Smooth muscle cell (in vitro differentiated cells): ENCODE measurements around the gene BCAP31. TPM values are rescaled to one million over a fixed set of nuclear protein-coding genes. Genes with fewer than 3 reads are reported as not detected.
"Not testable (repeated sequence)": the region's sequence is repeated elsewhere in the genome, so short reads cannot be mapped to it uniquely, and the experiment has no call there.

ENCODE experiments used
- DNase-seq: peaks from one replicate; lab custom pipeline; 2025; ENCODE audit not compliant: unreplicated experiment; lab: John Stamatoyannopoulos, UW
- H2AFZ ChIP-seq: fragments of 200-600 bp; sonication (generic); 2 replicates; pipeline ENCODE4 v1.6.0; 2016; ENCODE audit warnings: antibody characterized with exemption, low read depth, mild to moderate bottlenecking
- H3F3A ChIP-seq: fragments of 200-600 bp; sonication (generic); 2 replicates; pipeline ENCODE4 v1.6.0; 2017; ENCODE audit warnings: antibody characterized with exemption, low read depth
- H3K27ac ChIP-seq: fragments of 200-600 bp; sonication (generic); 2 replicates; pipeline ENCODE4 v1.5.1; 2016; ENCODE audit warnings: low read depth, mild to moderate bottlenecking
- H3K27me3 ChIP-seq: fragments of 200-600 bp; sonication (generic); 2 replicates; pipeline ENCODE4 v1.6.1; 2016; ENCODE audit warnings: low read depth, mild to moderate bottlenecking
- H3K36me3 ChIP-seq: fragments of 200-600 bp; sonication (generic); 2 replicates; pipeline ENCODE4 v1.5.1; 2016; ENCODE audit warnings: low read depth
- H3K4me1 ChIP-seq: fragments of 200-600 bp; sonication (generic); 2 replicates; pipeline ENCODE4 v1.5.1; 2016; ENCODE audit warnings: low read depth
- H3K4me2 ChIP-seq: fragments of 200-600 bp; sonication (generic); 2 replicates; pipeline ENCODE4 v1.6.0; 2016; ENCODE audit warnings: mild to moderate bottlenecking
- H3K4me3 ChIP-seq: fragments of 200-600 bp; sonication (generic); 2 replicates; pipeline ENCODE4 v1.5.1; 2016; ENCODE audit warnings: mild to moderate bottlenecking
- H3K79me2 ChIP-seq: fragments of 200-600 bp; sonication (generic); 2 replicates; pipeline ENCODE4 v1.6.0; 2016; ENCODE audit warnings: low read depth, mild to moderate bottlenecking
- H3K9ac ChIP-seq: fragments of 200-600 bp; sonication (generic); 2 replicates; pipeline ENCODE4 v1.6.0; 2016; ENCODE audit warnings: low read depth
- H3K9me3 ChIP-seq: fragments of 200-600 bp; sonication (generic); replicated peaks from 2 replicates; pipeline ENCODE4 v1.5.1; 2016; ENCODE audit warnings: low read depth
- H4K20me1 ChIP-seq: fragments of 200-600 bp; sonication (generic); 2 replicates; pipeline ENCODE4 v1.6.0; 2016; ENCODE audit warnings: low read depth
- CTCF ChIP-seq: fragments of 200-600 bp; sonication (generic); IDR thresholded peaks from 2 replicates; pipeline ENCODE4 v1.5.1; 2017; ENCODE audit warnings: borderline replicate concordance, mild to moderate bottlenecking, antibody characterized with exemption; ENCODE audit not compliant: insufficient read depth, poor library complexity, severe bottlenecking
- WGBS: methylation state at CpG from one replicate; pipeline ENCODE4 v1.1.7; 2016; ENCODE audit warnings: low lambda C conversion rate; 5-methylcytosine and 5-hydroxymethylcytosine counted together
- polyA plus RNA-seq: library from polyadenylated mRNA; unstranded; fragments of >200 nt; fragmentation: Nextera tagmentation; extraction: Ambion mirVana; gene quantifications from 2 replicates; pipeline ENCODE4 v1.2.1, GENCODE V29; 2016
- total RNA-seq: library from RNA; depleted of rRNA; stranded (reverse); fragments of >200 nt; gene quantifications from 2 replicates; pipeline ENCODE4 v1.2.3, GENCODE V29; 2014

The BCAP31 gene
- total and polyA plus RNA-seq, 2 experiments from 2014 or later, result 139 to 207 TPM

GRCh38 chrX:153697924-153698865, 26.0 kb downstream of the BCAP31 start:
- no peak overlapping the region for H3K9ac ChIP-seq
- no peak overlapping the region for H3K4me3 ChIP-seq
- no peaks in the 10 kb centered on the region for H3K27me3 ChIP-seq
- no peaks in the 10 kb centered on the region for H3K79me2 ChIP-seq
- 92% methylated on average over 16 of the region's 16 CpGs for WGBS
- no peaks in the 10 kb centered on the region for H3K9me3 ChIP-seq
- no peak overlapping the region for H2AFZ ChIP-seq
- H3K4me2 ChIP-seq, result no peak overlapping the region
- DNase-seq, result no peak
- H3K27ac ChIP-seq, result no peak overlapping the region
- H3K4me1 ChIP-seq, result no peaks in the 10 kb centered on the region
- no peaks in the 10 kb centered on the region for H3F3A ChIP-seq
- H3K36me3 ChIP-seq, result no peaks in the 10 kb centered on the region
- TF ChIP-seq CTCF, result no peak
- no peaks in the 10 kb centered on the region for H4K20me1 ChIP-seq

GRCh38 chrX:153696986-153697722, 27.0 kb downstream of the BCAP31 start:
- H3K27me3 ChIP-seq, H2AFZ ChIP-seq, H3K79me2 ChIP-seq, H3K36me3 ChIP-seq, H3K9ac ChIP-seq, H3K4me2 ChIP-seq, H3K4me3 ChIP-seq, H3K4me1 ChIP-seq, DNase-seq, H3K27ac ChIP-seq, H4K20me1 ChIP-seq, H3K9me3 ChIP-seq, H3F3A ChIP-seq: not testable (repeated sequence)
- WGBS, result 92% methylated on average over 16 of the region's 16 CpGs

- not testable (repeated sequence) for H3K79me2 ChIP-seq, H3K4me1 ChIP-seq, H3K4me2 ChIP-seq
These were observed 27.6 kb downstream of the BCAP31 start for GRCh38 chrX:153696538-153696937.

GRCh38 chrX:153696100-153696499, 28.1 kb downstream of the BCAP31 start:
- Histone ChIP-seq H3F3A (no peaks in the 10 kb centered on the region), H4K20me1 (peaks cover 10% of the 10 kb centered on the region), H3K9ac (no peak overlapping the region), H3K27ac (no peak overlapping the region), H3K4me3 (no peak overlapping the region), H3K79me2 (no peaks in the 10 kb centered on the region), H3K9me3 (no peaks in the 10 kb centered on the region), H2AFZ (no peak overlapping the region), H3K4me1 (no peaks in the 10 kb centered on the region), H3K27me3 (no peaks in the 10 kb centered on the region), H3K36me3 (no peaks in the 10 kb centered on the region), H3K4me2 (no peak overlapping the region)
- no peak for DNase-seq
- WGBS, result 87% methylated on average over 15 of the region's 15 CpGs
- no peak for TF ChIP-seq CTCF

More at GRCh38 chrX:153696538-153696937, 27.6 kb downstream of the BCAP31 start:
- 83% methylated on average over 10 of the region's 10 CpGs for WGBS
- H3K27ac ChIP-seq, H3K27me3 ChIP-seq, H3K9ac ChIP-seq, H3F3A ChIP-seq, DNase-seq, H3K36me3 ChIP-seq, H4K20me1 ChIP-seq, H3K4me3 ChIP-seq, H2AFZ ChIP-seq, H3K9me3 ChIP-seq: not testable (repeated sequence)
